Measurements from ENCODE around the gene ATAD2B.

DNA sequence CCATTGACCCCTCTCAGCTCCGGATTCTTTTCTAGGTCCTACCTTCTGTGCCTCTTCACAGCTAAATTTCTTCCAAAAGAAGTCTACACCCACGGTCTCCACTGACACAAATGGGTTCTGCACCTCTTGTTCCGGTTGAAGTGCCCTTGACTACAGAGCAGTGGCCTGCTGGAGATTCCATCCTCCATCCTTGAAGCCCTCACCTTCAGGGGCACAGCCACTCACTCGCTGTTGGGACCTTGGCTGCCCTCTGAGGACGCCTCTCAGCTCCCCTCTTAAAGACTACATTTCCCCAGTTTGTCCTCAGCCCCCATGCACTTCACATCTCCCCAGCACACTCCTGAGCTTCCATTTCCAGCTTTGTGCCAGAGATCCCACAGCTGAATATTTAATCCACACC, 226.3 kb downstream of the ATAD2B start:
- TF ChIP-seq, protein P1, sequence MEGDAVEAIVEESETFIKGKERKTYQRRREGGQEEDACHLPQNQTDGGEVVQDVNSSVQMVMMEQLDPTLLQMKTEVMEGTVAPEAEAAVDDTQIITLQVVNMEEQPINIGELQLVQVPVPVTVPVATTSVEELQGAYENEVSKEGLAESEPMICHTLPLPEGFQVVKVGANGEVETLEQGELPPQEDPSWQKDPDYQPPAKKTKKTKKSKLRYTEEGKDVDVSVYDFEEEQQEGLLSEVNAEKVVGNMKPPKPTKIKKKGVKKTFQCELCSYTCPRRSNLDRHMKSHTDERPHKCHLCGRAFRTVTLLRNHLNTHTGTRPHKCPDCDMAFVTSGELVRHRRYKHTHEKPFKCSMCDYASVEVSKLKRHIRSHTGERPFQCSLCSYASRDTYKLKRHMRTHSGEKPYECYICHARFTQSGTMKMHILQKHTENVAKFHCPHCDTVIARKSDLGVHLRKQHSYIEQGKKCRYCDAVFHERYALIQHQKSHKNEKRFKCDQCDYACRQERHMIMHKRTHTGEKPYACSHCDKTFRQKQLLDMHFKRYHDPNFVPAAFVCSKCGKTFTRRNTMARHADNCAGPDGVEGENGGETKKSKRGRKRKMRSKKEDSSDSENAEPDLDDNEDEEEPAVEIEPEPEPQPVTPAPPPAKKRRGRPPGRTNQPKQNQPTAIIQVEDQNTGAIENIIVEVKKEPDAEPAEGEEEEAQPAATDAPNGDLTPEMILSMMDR (IDR thresholded peaks at IDR 0.05), result no peak
- TF ChIP-seq POLR2A (IDR thresholded peaks at IDR 0.05), result no peak

All from heart left ventricle (tissue), 13 donors.